HG03039 (cell line): Measurements from ENCODE around the gene FAM53B.

ENCODE experiments used
- ATAC-seq: cut with Tn5 transposase; IDR thresholded peaks from one replicate; pipeline ENCODE4 v1.9.1; 2021; ENCODE audit warnings: mild to moderate bottlenecking, moderate library complexity; ENCODE audit not compliant: unreplicated experiment

Gene FAM53B

GRCh38 chr10:124665091-124665490 is 79.1 kb downstream of the FAM53B start:
- no peak for ATAC-seq

DNA sequence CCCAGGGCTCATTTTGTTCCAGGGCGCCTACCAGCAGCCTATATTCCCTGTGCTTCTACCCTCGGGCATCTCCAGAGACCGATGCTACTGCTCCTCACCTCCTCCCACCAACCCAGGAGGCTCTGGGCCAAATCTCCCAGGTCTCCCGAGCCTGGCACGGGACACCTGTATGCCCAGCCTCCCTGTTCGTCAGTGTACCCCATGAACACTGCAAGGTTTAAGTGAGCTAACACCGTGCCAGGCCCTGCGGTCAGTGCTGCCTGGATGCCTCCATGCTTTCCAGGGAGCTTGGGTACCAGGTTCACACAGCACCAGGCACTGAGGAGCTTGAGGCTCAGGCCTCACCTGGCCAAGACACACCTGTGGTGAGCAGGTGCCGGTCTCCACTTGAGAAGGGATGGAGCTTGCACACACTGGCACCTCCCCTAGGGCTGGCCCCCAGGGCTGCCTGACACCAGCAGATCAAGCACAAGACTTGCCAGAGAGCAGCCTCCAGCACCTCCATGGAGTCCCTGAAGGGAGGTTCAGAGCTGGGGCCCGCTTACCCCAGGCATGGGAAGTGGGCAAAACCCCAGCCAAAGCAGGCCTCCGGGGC is 80.3 kb downstream of the FAM53B start:
- ATAC-seq: no peak

DNA sequence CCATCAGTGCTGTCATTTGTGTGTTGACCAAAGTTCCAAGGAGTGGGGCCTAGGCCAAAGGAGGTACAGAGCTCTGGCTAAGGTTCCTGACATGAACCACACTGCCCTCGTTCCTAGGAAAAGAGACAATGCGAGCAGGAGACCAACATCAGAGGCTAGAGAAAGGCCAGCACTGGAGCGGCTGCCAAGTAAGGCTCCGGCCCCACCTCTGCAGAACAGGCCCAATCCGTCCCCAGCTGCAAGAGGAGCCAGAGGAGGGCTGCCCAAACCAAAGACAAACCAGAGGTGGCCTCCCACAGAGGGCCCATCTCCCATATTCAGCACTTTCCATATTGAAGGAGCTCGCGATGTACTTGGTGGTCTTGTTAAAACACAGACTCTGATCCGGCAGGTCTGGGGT is 81.0 kb downstream of the FAM53B start:
- no peak for ATAC-seq

DNA sequence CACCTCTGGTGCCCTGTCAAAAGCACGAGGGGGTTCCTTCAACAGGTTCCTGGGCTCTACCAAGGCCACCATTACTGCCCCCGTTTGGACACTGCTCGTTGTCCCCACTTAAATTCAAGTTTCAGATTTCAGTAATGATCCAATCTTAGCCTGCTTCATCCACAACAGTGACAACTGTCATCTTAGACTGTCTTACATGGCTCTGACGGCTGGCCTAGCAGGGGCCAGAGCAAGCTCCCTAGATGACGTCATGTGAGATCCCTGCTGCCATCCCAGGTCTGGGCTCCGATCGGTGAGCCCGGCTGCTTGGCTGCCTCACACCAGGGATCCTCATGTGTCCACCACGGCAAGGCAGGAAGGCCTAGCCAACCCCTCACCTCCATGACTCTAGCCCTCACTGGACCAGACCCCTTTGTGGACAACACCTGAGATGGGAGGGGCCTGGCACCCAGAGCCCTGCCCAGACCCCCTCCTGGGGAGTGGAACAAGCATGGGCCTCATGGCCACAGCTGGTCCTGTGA is 82.5 kb downstream of the FAM53B start:
- no peak for ATAC-seq

- ATAC-seq: no peak
These were observed 83.6 kb downstream of the FAM53B start for GRCh38 chr10:124660404-124661125.

GRCh38 chr10:124659380-124659779 is 84.8 kb downstream of the FAM53B start:
- ATAC-seq: no peak

DNA sequence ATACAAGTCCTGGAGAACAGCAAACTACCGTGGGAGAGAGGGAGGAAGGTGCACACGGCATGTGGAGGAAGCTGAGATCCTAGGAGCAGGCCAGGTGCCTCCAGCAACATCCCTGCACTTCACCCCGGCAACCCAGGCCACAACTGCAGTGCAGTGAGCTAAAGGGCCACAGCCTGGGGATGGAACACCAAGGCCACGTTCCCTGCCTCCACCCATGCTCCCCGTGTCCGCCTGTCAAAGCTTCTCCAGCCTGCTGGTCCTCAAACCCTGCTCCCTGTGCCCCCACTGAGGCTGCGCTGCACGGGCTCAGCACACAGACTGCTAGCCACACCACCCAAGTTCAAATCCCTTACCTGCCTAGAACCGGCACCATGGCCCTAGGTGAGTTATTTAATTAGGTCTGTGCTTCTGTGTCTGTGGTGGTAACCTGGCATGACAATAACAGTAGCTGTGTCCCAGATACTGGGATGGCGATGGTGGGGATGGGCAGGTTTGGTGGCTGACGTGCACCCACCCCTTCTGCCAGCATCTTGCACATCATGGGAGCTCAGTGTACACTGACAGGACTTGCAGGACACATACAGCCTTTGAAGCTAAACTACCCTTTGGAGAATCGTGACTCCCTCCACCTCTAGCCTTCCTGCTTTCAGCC is 85.5 kb downstream of the FAM53B start:
- no peak for ATAC-seq

DNA sequence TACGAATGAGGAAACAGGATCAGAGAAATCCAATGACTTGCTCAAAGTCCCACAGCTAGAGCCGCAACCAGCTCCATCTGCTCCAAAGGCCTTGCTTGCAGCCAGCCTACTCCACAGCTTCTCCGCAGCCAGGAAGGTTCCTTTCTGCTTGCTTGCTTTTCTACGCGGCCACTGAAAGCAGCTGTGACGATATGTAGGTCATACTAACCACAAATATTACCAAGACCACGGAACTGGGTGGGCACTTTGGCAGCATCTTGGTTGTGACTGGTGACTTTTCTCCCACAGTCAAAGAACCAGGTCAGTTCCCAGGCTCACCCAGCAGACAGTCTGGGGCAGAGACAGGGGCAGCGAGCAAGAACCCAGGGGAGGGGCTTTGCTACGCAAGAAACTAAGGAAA is 86.4 kb downstream of the FAM53B start:
- ATAC-seq: no peak

DNA sequence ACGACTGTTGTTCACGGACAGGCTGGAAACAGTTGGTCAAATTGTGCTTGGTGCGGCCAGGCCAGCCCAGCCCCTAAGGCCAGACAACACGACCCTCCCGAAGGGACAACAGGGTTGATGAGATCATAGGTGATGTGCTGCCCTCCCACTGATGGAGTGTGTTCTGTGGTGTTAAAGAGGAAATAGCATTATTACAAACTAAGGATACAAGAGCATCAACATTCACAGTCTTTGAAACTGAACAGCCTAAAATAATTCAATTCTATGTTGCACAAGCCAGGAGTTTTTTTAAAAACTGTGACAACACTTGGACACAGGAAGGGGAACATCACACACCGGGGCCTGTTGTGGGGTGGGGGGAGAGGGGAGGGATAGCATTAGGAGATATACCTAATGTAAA is 87.6 kb downstream of the FAM53B start:
- no peak for ATAC-seq

GRCh38 chr10:124656113-124656490 is 88.1 kb downstream of the FAM53B start:
- no peak for ATAC-seq

- no peak for ATAC-seq
These were observed 88.7 kb downstream of the FAM53B start for GRCh38 chr10:124655191-124656112.

DNA sequence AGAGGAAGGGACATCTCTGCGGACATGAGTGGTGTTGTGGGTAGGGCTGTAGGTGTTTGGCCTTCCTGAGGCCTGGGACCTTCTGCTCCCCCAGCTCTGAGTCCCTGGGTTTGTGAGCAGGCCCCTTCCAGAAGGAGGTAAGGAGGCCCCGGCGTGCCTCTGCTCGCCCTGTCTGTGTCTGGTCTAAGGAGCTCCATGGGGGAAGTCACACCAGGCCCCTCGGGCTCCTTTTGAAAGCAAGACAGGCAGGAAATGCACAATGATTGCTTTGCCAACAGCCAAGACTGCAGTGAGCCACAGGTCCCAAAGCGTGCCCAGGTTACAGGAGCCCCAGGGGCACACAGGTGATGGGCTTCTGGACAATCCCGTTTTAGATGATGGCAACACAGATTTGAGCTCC is 89.5 kb downstream of the FAM53B start:
- ATAC-seq: no peak

- ATAC-seq: no peak
These were observed 90.1 kb downstream of the FAM53B start for GRCh38 chr10:124653811-124654651.

DNA sequence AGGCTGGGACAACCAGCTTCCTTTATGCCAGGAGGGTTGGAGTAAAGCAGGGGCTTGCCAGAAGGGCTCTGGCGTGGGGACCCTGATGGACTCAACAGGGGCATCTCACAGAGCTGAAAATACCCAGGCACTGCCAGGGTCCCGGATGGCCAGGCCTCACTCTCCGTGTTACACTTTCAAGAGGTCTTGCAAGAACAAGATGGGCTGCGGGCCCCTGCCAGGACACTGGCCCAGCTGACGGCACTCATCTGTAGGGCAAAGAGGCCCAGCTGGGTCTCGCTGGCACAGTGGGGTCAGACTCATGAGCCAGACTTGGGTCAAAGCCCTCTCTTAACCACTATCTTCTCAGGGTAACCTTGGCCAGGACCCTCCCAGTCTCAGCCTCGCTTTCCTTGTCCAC is 90.9 kb downstream of the FAM53B start:
- ATAC-seq: no peak

GRCh38 chr10:124652701-124653100 is 91.5 kb downstream of the FAM53B start:
- no peak for ATAC-seq

DNA sequence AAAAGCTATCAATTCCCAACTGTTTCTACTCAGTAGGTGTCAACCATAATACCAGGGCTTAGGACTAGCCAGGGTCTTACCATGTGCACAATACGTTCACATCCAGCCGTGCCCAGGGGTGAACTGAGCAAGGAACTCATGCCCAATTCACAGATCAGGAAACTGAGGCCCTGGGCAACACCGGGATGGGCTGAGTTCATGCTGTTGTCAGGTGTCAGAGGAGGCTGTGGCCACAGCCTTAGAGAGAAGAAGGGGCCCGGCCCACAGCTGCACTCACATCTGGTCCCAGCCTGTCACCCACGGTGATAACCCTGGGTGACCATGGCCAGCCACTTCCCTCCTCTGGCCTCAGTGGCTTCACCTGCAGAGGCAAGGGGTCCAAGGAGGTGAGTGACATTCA is 92.0 kb downstream of the FAM53B start:
- ATAC-seq: no peak

DNA sequence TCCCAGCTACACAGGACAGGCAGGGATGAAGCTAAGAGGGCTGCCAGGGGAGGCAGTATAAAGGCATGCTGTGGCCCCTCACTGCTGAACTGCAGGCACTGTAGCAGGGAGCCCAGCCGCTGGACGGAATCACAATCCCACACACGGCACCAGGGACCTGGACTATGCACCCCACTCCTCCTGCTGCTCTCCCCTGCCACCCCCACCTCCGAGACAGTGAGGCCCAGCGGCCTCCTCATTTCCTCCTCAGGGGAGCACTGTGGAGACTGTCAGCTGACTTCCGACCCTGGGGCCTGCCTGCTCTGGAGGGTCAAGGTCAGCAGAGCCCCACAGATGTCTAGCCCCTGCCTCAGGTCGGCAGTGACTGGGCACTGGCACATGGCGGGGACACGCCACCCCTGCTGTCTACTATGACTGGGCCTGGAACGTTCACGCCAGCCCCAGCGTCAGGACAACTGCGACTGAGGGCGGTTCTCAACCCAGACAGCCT is 92.7 kb downstream of the FAM53B start:
- ATAC-seq: no peak

DNA sequence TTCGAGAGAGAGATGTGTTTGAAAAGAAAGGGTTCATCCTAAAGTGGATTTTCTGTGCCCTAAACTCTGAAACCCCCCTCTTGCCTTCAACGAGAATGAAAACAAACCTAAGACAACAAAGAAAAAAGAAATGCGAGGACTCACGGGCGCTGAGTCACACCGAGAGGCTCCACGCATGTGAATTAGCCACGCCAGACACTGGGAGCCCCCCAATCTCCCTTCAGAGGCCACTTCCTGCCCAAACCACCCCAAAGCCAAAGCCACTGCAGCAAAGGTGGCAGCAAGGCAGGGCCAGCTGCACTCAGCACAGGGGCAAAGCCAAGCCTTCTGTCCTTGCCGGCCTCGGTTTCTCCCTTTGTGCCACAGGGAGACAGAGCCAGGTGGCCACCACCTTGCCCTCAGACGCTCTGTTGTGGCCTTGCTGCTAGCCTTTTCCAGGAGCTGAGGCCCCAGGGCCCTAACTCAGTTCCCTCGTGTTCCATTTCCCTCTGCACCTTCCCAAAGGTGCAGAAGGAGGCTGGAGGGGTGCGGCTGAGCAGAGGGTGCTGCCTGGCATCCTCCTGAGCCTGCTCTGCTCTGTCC is 93.3 kb downstream of the FAM53B start:
- no peak for ATAC-seq

- ATAC-seq: no peak
These were observed 93.9 kb downstream of the FAM53B start for GRCh38 chr10:124650263-124650662.

DNA sequence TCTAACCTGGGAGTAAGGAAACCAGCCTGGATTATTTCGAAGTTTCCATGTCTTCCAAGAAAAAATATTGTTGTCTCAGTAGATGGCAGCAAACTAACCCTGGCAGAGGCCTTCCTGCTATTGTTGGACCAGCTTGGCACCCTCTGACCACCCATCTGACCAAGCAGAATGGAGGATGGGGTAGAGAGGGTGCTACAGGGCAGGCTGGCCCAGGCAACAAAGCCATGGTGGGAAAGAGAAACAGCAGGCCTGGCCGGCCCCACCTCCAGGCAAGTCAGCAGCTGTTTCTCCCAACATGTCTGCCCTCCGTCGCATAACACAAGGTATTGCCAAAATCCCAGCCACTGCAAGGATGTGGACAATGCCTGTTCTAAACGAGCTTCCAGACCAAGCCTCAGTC is 95.0 kb downstream of the FAM53B start:
- no peak for ATAC-seq
